Measurements from ENCODE around the gene PIGQ.

The PIGQ gene

GRCh38 chr16:586645-587590 lies 17.1 kb downstream of the PIGQ start:
- no peak for TF ChIP-seq CTCF (IDR thresholded peaks at IDR 0.05; ENCODE audit: low read depth, low read length, missing control alignments)
- in situ Hi-C loops (cut with HindIII; ENCODE audit: low pct_ligation_motif_present, low sequenced_read_pairs) = no loop called here
- Histone ChIP-seq H3K36me3 (replicated peaks) (no peaks in the 10 kb centered on the region), H3K4me3 (ENCODE audit: low read depth, low read length) (no peak overlapping the region), H3K27me3 (replicated peaks) (no peaks in the 10 kb centered on the region), H3K27ac (no peak overlapping the region)
- DNase-seq = no peak

- DNase-seq = peak; percentile 62
- no peaks in the 10 kb centered on the region for H3K36me3 ChIP-seq (replicated peaks)
- peak overlapping the region; percentile 96 for H3K27ac ChIP-seq
- no peaks in the 10 kb centered on the region for H3K27me3 ChIP-seq (replicated peaks)
- TF ChIP-seq CTCF (IDR thresholded peaks at IDR 0.05; ENCODE audit: low read depth, low read length, missing control alignments) = no peak
- peak overlapping the region; percentile 87 for H3K4me3 ChIP-seq (ENCODE audit: low read depth, low read length)
- in situ Hi-C loops (cut with HindIII; ENCODE audit: low pct_ligation_motif_present, low sequenced_read_pairs) = no loop called here
Observed at GRCh38 chr16:588639-588888, 18.8 kb downstream of the PIGQ start.

GRCh38 chr16:588889-589657 lies 19.3 kb downstream of the PIGQ start:
- in situ Hi-C loops (cut with HindIII; ENCODE audit: low pct_ligation_motif_present, low sequenced_read_pairs) = no loop called here
- Histone ChIP-seq H3K27me3 (replicated peaks) (no peaks in the 10 kb centered on the region), H3K27ac (peak overlapping the region; percentile 96), H3K36me3 (replicated peaks) (no peaks in the 10 kb centered on the region), H3K4me3 (ENCODE audit: low read depth, low read length) (peak overlapping the region; percentile 87)
- peak; percentile 92 for DNase-seq
- no peak for TF ChIP-seq CTCF (IDR thresholded peaks at IDR 0.05; ENCODE audit: low read depth, low read length, missing control alignments)

GRCh38 chr16:589658-590187 lies 20.0 kb downstream of the PIGQ start, which contains the start of gene RAB40C:
RAB40C (plus strand) TSS chr16:590066; CDS start chr16:590292, 226 bp downstream.
- in situ Hi-C loops (cut with HindIII; ENCODE audit: low pct_ligation_motif_present, low sequenced_read_pairs) = no loop called here
- H3K27me3 ChIP-seq (replicated peaks) = no peaks in the 10 kb centered on the region
- DNase-seq = peak; percentile 96
- TF ChIP-seq CTCF (IDR thresholded peaks at IDR 0.05; ENCODE audit: low read depth, low read length, missing control alignments) = peak; percentile 23
- H3K4me3 ChIP-seq (ENCODE audit: low read depth, low read length) = peak within 1 kb of the TSS; percentile 87
- H3K27ac ChIP-seq = peak within 1 kb of the TSS; percentile 96
- no peaks in the 10 kb centered on the region for H3K36me3 ChIP-seq (replicated peaks)

GRCh38 chr16:590188-590814 lies 20.5 kb downstream of the PIGQ start:
- no peak for DNase-seq
- Histone ChIP-seq H3K27ac (peak overlapping the region; percentile 29), H3K36me3 (replicated peaks) (no peaks in the 10 kb centered on the region), H3K27me3 (replicated peaks) (no peaks in the 10 kb centered on the region), H3K4me3 (ENCODE audit: low read depth, low read length) (peak overlapping the region; percentile 77)
- TF ChIP-seq CTCF (IDR thresholded peaks at IDR 0.05; ENCODE audit: low read depth, low read length, missing control alignments) = no peak
- in situ Hi-C loops (cut with HindIII; ENCODE audit: low pct_ligation_motif_present, low sequenced_read_pairs) = no loop called here
